ENCODE results near the gene HSPB6.
A peak's percentile ranks its signal among the peaks of the same experiment; 100 is the strongest.

Gene HSPB6

GRCh38 chr19:35783469-35784434, 26.9 kb upstream of the HSPB6 start:
- H3K18ac ChIP-seq (ENCODE audit: low read length): peak overlapping the region; percentile 38
- H3K4me3 ChIP-seq (ENCODE audit: low read length in 2 of 2): no peak overlapping the region
- H3K27me3 ChIP-seq (ENCODE audit: control insufficient read depth in 3 of 3, insufficient read depth in 3 of 3, low read depth in 1 of 3, low read length in 3 of 3): no peaks in the 10 kb centered on the region
- no CpG with 5 or more reads among the region's 28 CpGs for WGBS, 2 donors (ENCODE audit: extremely low coverage in 2 of 2, insufficient read length in 2 of 2, insufficient replicate concordance in 1 of 2)
- H3K9ac ChIP-seq (ENCODE audit: low read depth, low read length, poor library complexity): peak overlapping the region; percentile 83
- H2BK120ac ChIP-seq (ENCODE audit: low read depth, low read length): no peak overlapping the region
- no peak for DNase-seq (ENCODE audit: low spot score)
- H4K8ac ChIP-seq (ENCODE audit: low read depth, low read length): no peak overlapping the region
- peak overlapping the region; percentile 6 for H2BK12ac ChIP-seq (ENCODE audit: low read length)
- peak overlapping the region; percentile 88 for H2AK5ac ChIP-seq (ENCODE audit: low read depth, low read length)
- no peak overlapping the region for H3K14ac ChIP-seq (ENCODE audit: low read length)
- no peaks in the 10 kb centered on the region for H3K9me3 ChIP-seq (replicated peaks in 1 of 2; ENCODE audit: control insufficient read depth in 2 of 2, insufficient read depth in 1 of 2, low read depth in 1 of 2, low read length in 2 of 2)
- H2AFZ ChIP-seq (ENCODE audit: low read length): no peak overlapping the region
- H3K23ac ChIP-seq (ENCODE audit: low read depth, low read length, poor library complexity): peak overlapping the region; percentile 89
- peak overlapping the region; percentile 24 for H2BK5ac ChIP-seq (ENCODE audit: low read length)
- H3K36me3 ChIP-seq (replicated peaks in 1 of 2; ENCODE audit: control insufficient read depth in 2 of 2, insufficient read depth in 2 of 2, low read length in 2 of 2): peaks cover 24 to 81% of the 10 kb centered on the region in 2 donors
- peaks cover 0 to 11% of the 10 kb centered on the region in 2 donors for H3K4me1 ChIP-seq (ENCODE audit: control insufficient read depth in 2 of 2, insufficient read depth in 1 of 2, low read depth in 1 of 2, low read length in 2 of 2)
- no peak overlapping the region for H3K4ac ChIP-seq (ENCODE audit: low read length)
- H4K91ac ChIP-seq (ENCODE audit: low read depth, low read length, poor library complexity): no peak overlapping the region
- H3K79me1 ChIP-seq (ENCODE audit: low read depth, low read length): no peaks in the 10 kb centered on the region
- H3K27ac ChIP-seq (replicated peaks; ENCODE audit: low read length): no peak overlapping the region
- peak overlapping the region; percentile 40 for H3K4me2 ChIP-seq (ENCODE audit: insufficient read depth, low read length, poor library complexity, severe bottlenecking)
- peak overlapping the region; percentile 37 for H2BK15ac ChIP-seq (ENCODE audit: low read length)

GRCh38 chr19:35782589-35782988, 25.8 kb upstream of the HSPB6 start:
- no peak overlapping the region for H3K27ac ChIP-seq (replicated peaks; ENCODE audit: low read length)
- H3K4me1 ChIP-seq (ENCODE audit: control insufficient read depth in 2 of 2, insufficient read depth in 1 of 2, low read depth in 1 of 2, low read length in 2 of 2): peaks cover 0 to 11% of the 10 kb centered on the region in 2 donors
- H3K4ac ChIP-seq (ENCODE audit: low read length): no peak overlapping the region
- H3K4me2 ChIP-seq (ENCODE audit: insufficient read depth, low read length, poor library complexity, severe bottlenecking): no peak overlapping the region
- H3K36me3 ChIP-seq (replicated peaks in 1 of 2; ENCODE audit: control insufficient read depth in 2 of 2, insufficient read depth in 2 of 2, low read length in 2 of 2): peaks cover 33 to 92% of the 10 kb centered on the region in 2 donors
- H3K14ac ChIP-seq (ENCODE audit: low read length): no peak overlapping the region
- peak overlapping the region; percentile 30 for H3K9ac ChIP-seq (ENCODE audit: low read depth, low read length, poor library complexity)
- H4K91ac ChIP-seq (ENCODE audit: low read depth, low read length, poor library complexity): peak overlapping the region; percentile 53
- peak overlapping the region; percentile 11 for H3K18ac ChIP-seq (ENCODE audit: low read length)
- H3K23ac ChIP-seq (ENCODE audit: low read depth, low read length, poor library complexity): no peak overlapping the region
- H2BK15ac ChIP-seq (ENCODE audit: low read length): no peak overlapping the region
- no peak overlapping the region for H2BK120ac ChIP-seq (ENCODE audit: low read depth, low read length)
- no peaks in the 10 kb centered on the region for H3K27me3 ChIP-seq (ENCODE audit: control insufficient read depth in 3 of 3, insufficient read depth in 3 of 3, low read depth in 1 of 3, low read length in 3 of 3)
- H2AK5ac ChIP-seq (ENCODE audit: low read depth, low read length): no peak overlapping the region
- H2AFZ ChIP-seq (ENCODE audit: low read length): no peak overlapping the region
- no CpG with 5 or more reads among the region's 12 CpGs for WGBS, 2 donors (ENCODE audit: extremely low coverage in 2 of 2, insufficient read length in 2 of 2, insufficient replicate concordance in 1 of 2)
- no peak for DNase-seq (ENCODE audit: low spot score)
- no peak overlapping the region for H2BK5ac ChIP-seq (ENCODE audit: low read length)
- no peaks in the 10 kb centered on the region for H3K9me3 ChIP-seq (replicated peaks in 1 of 2; ENCODE audit: control insufficient read depth in 2 of 2, insufficient read depth in 1 of 2, low read depth in 1 of 2, low read length in 2 of 2)
- no peak overlapping the region for H4K8ac ChIP-seq (ENCODE audit: low read depth, low read length)
- H2BK12ac ChIP-seq (ENCODE audit: low read length): no peak overlapping the region
- peaks cover under 1% of the 10 kb centered on the region for H3K79me1 ChIP-seq (ENCODE audit: low read depth, low read length)
- no peak overlapping the region for H3K4me3 ChIP-seq (ENCODE audit: low read length in 2 of 2)

DNA sequence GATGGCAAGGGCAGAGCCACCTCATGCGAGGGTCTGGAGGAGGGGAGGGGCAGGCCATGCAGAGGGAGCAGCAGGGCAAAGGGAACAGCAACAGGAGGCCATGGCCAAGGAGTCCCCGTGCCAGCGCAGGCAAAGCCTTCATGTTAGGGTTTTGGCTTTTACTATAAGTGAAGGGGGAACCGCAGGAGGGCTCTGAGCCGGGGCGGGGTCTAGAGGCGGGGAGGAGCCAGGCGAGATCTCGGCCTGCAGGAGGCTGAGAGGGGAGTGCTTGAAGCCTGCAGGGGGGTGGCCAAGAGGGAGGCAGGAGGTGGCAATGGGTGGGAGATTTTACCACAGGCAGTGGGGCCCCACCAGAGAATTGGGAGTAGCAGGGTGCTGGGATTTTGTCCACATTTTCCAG, 24.8 kb upstream of the HSPB6 start:
- Histone ChIP-seq H3K14ac (ENCODE audit: low read length) (peak overlapping the region; percentile 6), H3K27me3 (ENCODE audit: control insufficient read depth in 3 of 3, insufficient read depth in 3 of 3, low read depth in 1 of 3, low read length in 3 of 3) (no peaks in the 10 kb centered on the region), H3K4me2 (ENCODE audit: insufficient read depth, low read length, poor library complexity, severe bottlenecking) (no peak overlapping the region), H3K27ac (replicated peaks; ENCODE audit: low read length) (no peak overlapping the region), H3K18ac (ENCODE audit: low read length) (peak overlapping the region; percentile 48), H3K9me3 (replicated peaks in 1 of 2; ENCODE audit: control insufficient read depth in 2 of 2, insufficient read depth in 1 of 2, low read depth in 1 of 2, low read length in 2 of 2) (no peaks in the 10 kb centered on the region), H4K91ac (ENCODE audit: low read depth, low read length, poor library complexity) (no peak overlapping the region), H2BK5ac (ENCODE audit: low read length) (peak overlapping the region; percentile 39), H3K4me3 (ENCODE audit: low read length in 2 of 2) (no peak overlapping the region), H3K23ac (ENCODE audit: low read depth, low read length, poor library complexity) (no peak overlapping the region), H3K79me1 (ENCODE audit: low read depth, low read length) (peaks cover 2% of the 10 kb centered on the region), H2BK120ac (ENCODE audit: low read depth, low read length) (no peak overlapping the region), H3K9ac (ENCODE audit: low read depth, low read length, poor library complexity) (peak overlapping the region; percentile 77), H3K4ac (ENCODE audit: low read length) (no peak overlapping the region), H2AFZ (ENCODE audit: low read length) (no peak overlapping the region), H2BK12ac (ENCODE audit: low read length) (peak overlapping the region; percentile 41), H3K4me1 (ENCODE audit: control insufficient read depth in 2 of 2, insufficient read depth in 1 of 2, low read depth in 1 of 2, low read length in 2 of 2) (peaks cover 7 to 20% of the 10 kb centered on the region in 2 donors), H2BK15ac (ENCODE audit: low read length) (no peak overlapping the region), H4K8ac (ENCODE audit: low read depth, low read length) (no peak overlapping the region), H3K36me3 (replicated peaks in 1 of 2; ENCODE audit: control insufficient read depth in 2 of 2, insufficient read depth in 2 of 2, low read length in 2 of 2) (peaks cover 33 to 88% of the 10 kb centered on the region in 2 donors), H2AK5ac (ENCODE audit: low read depth, low read length) (no peak overlapping the region)
- WGBS, 2 donors (ENCODE audit: extremely low coverage in 2 of 2, insufficient read length in 2 of 2, insufficient replicate concordance in 1 of 2): no CpG with 5 or more reads among the region's 9 CpGs
- DNase-seq (ENCODE audit: low spot score): no peak

- H3K4me2 ChIP-seq (ENCODE audit: insufficient read depth, low read length, poor library complexity, severe bottlenecking): no peak overlapping the region
- H2BK5ac ChIP-seq (ENCODE audit: low read length): no peak overlapping the region
- H3K9ac ChIP-seq (ENCODE audit: low read depth, low read length, poor library complexity): no peak overlapping the region
- no peak overlapping the region for H2BK12ac ChIP-seq (ENCODE audit: low read length)
- H2BK120ac ChIP-seq (ENCODE audit: low read depth, low read length): no peak overlapping the region
- peaks cover 28 to 80% of the 10 kb centered on the region in 2 donors for H3K36me3 ChIP-seq (replicated peaks in 1 of 2; ENCODE audit: control insufficient read depth in 2 of 2, insufficient read depth in 2 of 2, low read length in 2 of 2)
- WGBS, 2 donors (ENCODE audit: extremely low coverage in 2 of 2, insufficient read length in 2 of 2, insufficient replicate concordance in 1 of 2): no CpG with 5 or more reads among the region's 20 CpGs
- H3K4me1 ChIP-seq (ENCODE audit: control insufficient read depth in 2 of 2, insufficient read depth in 1 of 2, low read depth in 1 of 2, low read length in 2 of 2): peaks cover 13 to 27% of the 10 kb centered on the region in 2 donors
- no peak overlapping the region for H2BK15ac ChIP-seq (ENCODE audit: low read length)
- peaks cover 2% of the 10 kb centered on the region for H3K79me1 ChIP-seq (ENCODE audit: low read depth, low read length)
- no peaks in the 10 kb centered on the region for H3K27me3 ChIP-seq (ENCODE audit: control insufficient read depth in 3 of 3, insufficient read depth in 3 of 3, low read depth in 1 of 3, low read length in 3 of 3)
- H4K91ac ChIP-seq (ENCODE audit: low read depth, low read length, poor library complexity): no peak overlapping the region
- H4K8ac ChIP-seq (ENCODE audit: low read depth, low read length): no peak overlapping the region
- no peak overlapping the region for H3K14ac ChIP-seq (ENCODE audit: low read length)
- DNase-seq (ENCODE audit: low spot score): no peak
- no peak overlapping the region for H3K23ac ChIP-seq (ENCODE audit: low read depth, low read length, poor library complexity)
- no peak overlapping the region for H3K4me3 ChIP-seq (ENCODE audit: low read length in 2 of 2)
- no peak overlapping the region for H2AK5ac ChIP-seq (ENCODE audit: low read depth, low read length)
- H3K27ac ChIP-seq (replicated peaks; ENCODE audit: low read length): no peak overlapping the region
- H3K4ac ChIP-seq (ENCODE audit: low read length): no peak overlapping the region
- no peak overlapping the region for H3K18ac ChIP-seq (ENCODE audit: low read length)
- H2AFZ ChIP-seq (ENCODE audit: low read length): no peak overlapping the region
- H3K9me3 ChIP-seq (replicated peaks in 1 of 2; ENCODE audit: control insufficient read depth in 2 of 2, insufficient read depth in 1 of 2, low read depth in 1 of 2, low read length in 2 of 2): no peaks in the 10 kb centered on the region
Observed at GRCh38 chr19:35780717-35781116, 23.9 kb upstream of the HSPB6 start.

All from neuronal stem cell (in vitro differentiated cells).